UCSD-AML1 (cell line): Measurements from ENCODE around the gene FAM20C.
"Not testable (repeated sequence)": the region's sequence is repeated elsewhere in the genome, so short reads cannot be mapped to it uniquely, and the experiment has no call there.

Experiments used
- DNase-seq: peaks from one replicate; lab custom pipeline; 2025; ENCODE audit not compliant: unreplicated experiment; lab: John Stamatoyannopoulos, UW

The FAM20C gene

DNA sequence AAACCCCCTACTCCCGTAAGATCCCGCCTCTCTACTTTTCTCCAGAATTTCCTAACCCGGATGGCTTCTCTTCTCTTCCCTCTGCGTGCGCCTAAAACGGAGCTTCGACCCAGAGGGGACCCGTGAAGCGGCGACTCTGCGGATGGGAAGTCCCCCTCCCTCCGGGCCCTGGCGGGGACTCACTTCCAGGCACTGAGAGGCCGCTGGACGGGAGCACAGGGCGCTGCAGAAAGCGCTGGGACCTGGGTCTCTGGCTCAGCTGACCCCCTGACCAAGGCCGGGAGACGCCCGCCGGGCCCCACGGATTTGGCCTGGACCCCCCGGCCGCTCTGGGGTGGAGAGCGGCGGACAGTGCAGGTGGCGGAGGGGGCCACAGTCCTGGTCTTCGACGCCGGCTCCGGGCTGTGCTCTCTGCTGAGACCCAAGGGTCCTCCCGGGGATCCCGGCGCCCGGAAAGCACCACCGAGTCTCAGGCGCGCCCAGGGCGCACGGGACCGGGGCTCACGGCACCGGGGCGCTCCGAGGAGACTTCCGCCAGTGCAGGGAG is 96.9 kb downstream of the FAM20C start:
- DNase-seq = no peak

DNA sequence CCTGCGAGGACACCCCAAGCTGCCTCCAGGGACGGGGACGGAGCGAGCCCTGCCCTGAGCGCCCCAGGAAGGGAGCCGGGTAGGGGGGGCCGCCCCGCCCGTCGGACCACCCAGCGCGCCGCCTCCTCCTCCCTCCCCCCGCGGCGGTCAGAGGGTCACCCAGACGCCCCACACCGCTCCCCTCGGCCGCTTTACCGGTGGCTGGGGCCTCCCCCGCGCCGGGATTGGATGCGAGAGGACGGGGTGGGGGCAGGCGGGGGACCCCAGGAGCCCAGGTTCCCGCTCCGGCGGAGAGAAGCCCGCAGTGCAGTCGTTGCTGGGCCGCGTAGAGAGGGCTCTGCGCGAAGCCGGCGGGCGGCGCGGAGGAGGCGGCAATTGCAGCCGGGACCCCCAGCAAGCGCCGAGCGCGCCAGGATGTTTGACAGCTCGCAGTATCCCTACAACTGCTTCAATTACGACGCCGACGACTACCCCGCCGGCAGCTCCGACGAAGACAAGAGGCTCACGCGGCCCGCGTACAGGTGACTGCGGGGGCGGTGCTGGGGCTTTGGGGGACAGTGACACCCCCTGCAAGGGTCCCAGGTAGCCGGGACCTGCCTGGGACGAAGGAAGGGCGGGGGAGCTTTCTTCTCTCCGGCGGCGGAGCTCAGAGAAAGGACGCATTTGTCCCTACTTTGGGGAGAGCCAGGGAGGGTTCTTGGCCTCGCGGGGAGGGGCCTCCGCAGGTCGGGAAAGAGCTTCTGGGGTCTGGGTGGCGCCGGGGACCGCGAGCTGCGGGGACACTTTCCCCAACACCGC is 97.6 kb downstream of the FAM20C start, which contains the start of gene FOXL3:
FOXL3 (plus strand) TSS at position 415 of the 798 bp plus-strand sequence; CDS start at position 415, 0 bp downstream.
- DNase-seq = no peak

DNA sequence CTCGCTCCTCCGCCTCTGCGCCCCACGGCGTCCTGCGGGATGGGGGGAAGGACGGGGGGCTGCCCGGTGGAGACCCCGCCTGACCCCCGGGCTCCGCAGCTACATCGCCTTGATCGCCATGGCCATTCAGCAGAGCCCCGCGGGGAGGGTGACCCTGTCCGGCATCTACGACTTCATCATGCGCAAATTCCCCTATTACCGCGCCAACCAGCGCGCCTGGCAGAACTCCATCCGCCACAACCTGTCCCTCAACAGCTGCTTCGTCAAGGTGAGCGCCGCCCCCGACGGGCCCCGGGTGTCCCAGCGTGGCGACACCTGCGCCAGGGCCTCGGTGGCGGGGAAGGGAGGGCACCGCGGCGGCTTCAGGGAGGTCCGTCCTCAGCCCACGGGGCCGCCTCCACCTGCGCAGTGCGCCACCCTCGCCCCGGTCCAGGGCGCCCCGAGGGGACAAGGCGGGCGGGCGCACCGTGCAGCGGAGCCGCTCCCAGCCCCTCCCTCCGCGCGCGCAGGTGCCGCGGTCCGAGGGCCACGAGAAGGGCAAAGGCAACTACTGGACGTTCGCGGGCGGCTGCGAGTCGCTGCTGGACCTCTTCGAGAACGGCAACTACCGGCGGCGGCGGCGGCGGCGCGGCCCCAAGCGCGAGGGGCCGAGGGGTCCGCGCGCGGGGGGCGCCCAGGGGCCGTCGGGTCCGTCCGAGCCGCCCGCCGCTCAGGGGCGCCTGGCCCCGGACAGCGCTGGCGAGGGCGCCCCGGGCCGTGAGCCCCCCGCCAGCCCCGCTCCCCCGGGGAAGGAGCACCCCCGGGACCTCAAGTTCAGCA is 98.4 kb downstream of the FAM20C start:
- no peak for DNase-seq

DNA sequence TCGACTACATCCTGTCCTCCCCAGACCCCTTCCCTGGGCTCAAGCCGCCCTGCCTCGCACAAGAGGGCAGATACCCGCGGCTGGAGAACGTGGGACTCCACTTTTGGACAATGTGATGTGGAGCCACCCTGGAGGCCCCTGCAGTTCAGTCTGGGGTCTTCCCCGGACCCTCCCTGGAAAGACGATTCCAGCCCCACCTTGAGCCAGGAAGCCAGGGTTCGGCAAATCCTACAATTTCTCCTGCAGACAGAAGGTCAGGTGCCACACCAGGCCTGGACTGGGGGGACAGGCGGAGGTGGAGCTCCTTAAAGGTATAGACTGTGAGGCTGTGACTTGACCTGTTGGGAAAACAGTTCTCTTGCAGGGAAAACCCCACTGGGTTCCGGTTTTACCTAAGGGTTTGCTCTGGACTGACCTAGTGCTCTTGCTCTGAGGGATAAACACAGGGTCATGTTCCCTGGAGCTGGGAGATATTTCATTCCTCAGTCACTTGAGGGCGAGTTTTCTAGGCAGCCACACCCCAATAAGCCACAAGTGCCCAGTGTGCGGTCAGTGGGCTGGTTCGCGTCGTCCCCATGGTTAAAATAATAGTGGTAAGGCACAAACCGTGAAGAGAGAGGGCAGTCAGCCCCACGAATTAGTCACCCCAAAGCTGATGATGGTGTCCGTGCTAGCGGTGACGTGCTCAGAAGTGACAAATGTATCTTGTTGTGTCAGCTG is 99.2 kb downstream of the FAM20C start:
- no peak for DNase-seq

DNA sequence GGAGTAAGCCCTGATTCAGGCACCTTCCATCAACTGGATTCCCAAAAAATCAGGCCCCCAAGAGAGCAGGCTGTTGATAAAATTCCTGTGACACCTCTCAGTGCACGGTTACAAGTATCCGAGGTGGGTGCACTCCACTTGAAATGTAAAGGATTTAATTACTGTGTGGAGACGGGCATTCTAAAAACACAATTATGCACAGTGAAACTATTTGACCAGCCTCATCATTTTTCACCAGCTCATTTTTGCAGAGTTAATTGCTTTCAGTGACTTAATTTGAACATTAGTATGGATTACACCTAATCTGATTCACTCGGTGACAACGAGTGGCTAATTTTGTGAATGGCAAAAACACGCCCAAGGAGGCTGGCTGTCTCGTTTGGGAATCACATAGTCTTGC is 99.9 kb downstream of the FAM20C start:
- no peak for DNase-seq

DNA sequence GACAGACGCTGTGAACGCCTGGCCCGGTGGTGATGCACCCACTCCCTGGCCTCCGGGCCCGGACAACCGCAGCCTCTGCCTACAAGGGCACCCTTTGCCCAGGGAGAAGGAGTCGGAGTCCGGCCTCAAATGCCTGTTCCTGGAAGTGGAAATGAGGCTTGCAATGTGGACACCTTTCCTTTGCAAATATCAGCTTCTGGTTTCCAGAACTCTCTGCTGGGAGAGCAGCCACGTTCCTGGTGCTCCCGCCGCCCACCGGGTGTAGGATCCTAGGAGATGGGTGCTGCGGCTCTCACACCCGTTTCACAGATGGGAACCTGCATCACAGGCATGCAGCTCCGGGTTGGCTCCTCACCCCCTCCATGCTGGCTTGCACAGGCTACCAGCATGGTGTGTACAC is 100.5 kb downstream of the FAM20C start:
- DNase-seq = no peak

DNA sequence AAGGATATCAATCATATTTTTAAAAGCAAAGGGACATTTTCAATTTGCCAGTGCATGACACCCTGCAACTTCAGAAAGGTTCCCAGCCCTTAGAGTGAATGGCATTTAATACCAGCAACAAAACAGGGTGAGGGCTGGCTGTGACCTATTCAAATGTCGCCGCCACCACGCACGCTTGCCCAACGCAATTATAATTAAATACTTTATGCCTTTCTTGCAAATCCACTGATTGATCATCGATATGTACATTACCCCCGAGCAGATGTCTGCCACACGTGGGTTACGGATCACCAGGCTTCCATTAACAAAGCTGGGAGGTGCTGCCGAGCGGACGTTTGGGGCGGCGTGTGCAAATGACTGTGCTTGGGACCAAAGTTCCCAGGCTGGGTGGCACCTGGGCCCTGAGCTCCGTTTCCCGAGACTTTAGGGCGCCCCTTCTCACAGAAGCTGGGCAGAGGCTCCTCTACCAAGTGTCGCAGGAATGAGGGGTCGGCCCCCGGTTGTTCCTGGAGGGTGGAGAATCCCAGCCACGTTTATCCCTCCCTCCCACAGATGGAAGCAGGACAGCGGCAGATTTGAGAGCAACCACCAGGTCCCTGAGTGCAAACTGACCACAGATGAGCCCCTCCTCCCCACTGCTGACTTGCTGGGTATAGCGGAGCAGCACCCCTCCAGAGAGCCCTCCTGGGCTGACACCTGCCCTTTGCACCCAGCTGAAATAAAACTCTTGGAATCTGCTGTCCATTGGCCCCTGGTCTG is 101.5 kb downstream of the FAM20C start:
- DNase-seq = no peak

DNA sequence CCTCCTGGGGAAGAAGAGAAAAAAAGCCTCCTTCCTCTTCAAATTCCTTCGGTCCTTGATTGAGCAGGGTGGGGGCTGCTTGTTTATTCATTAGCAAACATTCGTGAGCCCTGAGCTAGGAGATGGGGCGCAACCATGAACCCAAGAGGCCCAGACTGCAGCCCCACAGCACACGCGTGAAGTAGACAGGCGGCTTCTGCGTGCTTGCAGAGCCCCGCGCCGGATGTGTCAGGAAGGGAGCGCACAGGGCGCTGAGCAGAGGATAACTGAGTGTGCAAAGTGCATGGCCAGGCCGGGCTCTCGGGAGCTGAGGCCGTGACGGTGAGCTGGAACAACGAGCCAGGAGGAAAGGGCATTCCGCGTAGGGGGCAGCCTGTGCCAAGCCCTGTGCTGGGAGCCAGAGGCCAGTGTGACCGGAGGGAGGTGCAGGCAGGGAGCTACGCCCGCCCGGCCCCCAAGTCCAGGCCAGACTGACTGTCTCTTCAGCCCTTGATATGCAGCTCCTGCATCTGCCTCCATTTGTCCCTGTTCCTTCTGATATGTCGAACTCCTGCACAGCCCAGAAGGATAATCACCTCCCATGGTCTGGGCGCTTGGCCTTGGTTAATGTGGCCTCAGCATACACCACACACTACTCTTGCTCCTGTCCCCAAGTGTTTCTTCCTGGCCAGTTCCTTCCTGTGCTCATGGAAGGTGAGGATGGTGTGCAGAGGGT is 102.2 kb downstream of the FAM20C start:
- DNase-seq = no peak

DNA sequence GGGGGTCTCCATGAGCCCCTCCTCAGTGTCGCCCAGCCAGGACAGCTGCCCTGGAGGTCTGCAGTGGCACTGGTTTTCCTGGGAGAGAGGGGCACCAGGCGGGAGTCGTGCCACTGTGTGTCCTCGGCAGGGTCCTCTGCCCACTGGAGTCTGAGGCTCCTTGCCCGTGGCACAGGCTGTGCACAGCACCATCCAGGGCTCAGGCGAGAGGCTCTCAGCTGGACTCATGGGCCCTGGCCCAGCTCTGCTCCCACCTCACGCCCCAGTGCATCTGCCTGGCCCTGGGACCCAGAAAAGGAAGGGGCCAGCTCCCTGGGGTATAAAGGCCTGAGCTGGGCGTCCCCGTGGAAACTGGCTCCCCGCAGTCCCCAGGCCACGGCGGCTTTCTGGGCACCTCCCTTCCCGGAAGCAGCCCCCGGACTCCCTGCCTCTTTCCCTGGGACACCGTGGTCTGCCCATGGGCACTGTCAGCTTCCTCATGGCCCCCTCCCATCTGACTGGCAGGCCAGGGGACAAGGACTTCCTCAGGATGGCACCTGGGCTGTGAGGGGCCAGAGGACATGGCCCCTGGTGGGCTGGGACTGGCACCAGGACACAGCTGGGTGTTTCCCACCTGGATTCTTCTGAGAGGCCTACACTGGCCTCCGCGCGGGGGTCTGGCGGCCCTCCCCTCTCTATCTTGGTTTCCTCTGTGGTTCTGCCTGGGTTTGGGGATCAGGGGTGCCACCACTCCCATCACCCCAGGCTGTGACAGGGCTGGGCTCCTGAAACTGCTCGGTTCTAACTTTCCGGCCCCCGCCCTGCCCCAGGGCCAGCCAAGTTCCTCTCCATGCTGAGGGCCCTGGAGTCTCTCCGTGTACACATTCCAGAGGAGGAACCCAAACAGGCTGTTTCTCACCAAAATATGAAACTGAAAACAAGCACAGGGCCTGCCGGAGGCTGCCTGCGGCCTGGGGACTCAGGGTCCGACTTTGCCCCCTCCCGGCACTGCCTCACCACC is 103.1 kb downstream of the FAM20C start:
- DNase-seq = no peak

DNA sequence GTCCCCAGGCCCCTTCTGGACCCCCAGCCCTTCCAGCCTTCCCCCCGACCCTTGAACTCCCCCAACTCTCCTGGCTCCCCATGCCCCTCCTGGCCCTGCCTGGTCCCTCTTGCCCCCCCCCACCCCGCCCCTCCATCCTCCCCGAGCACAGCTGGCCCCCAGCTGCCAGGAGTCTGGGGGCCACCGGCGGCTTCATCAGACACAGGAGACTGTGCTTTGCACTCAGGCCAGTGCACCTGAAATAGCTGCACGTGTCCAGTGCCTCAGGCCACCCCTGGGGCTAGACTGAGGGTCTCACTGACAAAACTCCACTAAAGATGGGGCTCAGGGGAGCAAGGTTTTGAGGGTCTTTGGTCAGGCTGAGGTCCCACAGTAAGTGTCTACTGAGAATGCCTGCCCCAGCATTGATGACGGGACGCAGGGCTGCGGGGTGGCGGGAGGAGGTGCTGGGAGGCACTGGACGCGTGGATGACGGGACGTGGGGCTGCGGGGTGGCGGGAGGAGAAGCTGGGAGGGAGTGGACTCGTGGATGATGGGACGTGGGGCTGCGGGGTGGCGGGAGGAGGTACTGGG is 104.1 kb downstream of the FAM20C start:
- DNase-seq = no peak

DNA sequence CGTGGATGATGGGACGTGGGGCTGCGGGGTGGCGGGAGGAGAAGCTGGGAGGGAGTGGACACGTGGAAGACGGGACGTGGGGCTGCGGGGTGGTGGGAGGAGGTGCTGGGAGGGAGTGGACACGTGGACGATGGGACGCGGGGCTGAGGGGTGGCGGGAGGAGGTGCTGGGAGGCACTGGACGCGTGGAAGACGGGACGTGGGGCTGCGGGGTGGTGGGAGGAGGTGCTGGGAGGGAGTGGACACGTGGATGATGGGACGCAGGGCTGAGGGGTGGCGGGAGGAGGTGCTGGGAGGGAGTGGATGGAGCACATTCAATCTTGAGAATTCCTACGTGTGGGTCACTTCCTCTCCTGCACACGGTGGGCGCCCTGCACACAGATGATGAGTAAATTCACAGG is 104.8 kb downstream of the FAM20C start:
- not testable (repeated sequence) for DNase-seq

DNA sequence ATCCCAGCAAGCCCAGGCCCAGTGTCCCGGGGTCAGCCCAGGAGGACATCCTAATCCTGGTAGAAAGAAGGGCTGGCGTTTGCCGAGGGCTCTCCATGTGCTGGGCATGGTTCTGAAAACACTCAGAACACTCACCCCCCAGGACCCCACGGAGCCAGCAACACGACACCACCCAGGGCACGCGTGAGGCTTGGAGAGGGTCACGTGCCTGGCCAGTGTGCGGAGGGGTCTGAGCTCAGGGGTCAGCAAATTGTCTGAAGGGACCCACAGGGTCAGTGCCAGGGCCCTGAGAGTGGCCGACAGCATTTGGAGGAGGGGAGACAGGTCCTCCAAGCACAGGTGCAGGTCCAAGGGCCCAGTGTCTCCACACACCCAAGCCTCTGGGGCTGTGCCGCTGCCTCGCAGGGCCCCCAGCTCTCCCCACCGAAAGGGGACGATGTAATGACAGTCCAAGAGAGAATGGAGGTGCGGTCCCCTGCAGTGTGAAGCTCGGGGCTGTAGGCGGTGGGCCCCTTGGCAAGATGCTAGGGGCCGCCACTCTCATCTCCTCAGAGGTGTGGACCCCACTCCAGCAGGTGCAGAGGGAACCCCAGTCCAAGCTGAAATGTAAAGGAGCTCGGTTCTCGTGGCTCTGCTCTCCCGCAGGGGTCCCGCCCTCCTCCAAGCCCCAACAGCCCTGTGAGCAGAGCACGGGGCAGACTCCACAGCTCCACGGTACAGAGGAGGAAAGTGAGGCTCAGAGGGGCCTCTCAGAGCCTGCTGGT is 105.4 kb downstream of the FAM20C start:
- no peak for DNase-seq

DNA sequence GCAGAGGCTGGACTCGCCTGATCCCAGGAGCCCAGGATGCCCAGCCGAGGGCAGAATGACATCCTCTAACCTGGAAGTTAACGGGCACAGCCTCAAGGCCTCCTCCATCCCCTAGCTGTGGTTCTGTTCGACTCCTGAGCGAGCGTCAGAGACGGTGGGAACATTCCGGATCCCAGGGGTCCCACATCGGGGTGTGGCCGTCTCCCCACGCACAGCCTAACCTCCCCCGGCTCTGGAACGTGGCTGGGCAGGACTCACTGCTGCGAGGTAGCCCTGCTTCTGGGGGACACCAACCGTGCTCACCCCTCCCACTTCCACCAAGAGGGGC is 106.0 kb downstream of the FAM20C start:
- DNase-seq = no peak

DNA sequence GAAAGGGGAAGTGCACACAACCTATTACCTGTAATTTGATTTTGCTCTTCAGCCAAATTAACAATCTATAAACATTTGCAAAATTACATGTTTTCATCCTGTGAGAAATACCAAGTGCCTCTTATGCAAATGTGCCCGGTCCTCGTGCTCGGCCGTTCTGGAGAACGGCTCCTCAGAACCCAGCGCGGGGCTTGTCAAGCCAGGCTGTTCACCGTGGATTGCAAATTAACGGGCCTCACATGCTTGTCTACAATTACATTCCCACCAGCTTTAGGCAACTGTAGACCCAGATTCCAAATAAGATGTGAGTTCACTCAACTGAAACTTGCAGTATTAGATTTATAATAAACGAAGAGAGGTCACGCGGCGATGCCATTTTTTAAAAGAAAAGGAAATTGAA is 106.4 kb downstream of the FAM20C start:
- DNase-seq = no peak

DNA sequence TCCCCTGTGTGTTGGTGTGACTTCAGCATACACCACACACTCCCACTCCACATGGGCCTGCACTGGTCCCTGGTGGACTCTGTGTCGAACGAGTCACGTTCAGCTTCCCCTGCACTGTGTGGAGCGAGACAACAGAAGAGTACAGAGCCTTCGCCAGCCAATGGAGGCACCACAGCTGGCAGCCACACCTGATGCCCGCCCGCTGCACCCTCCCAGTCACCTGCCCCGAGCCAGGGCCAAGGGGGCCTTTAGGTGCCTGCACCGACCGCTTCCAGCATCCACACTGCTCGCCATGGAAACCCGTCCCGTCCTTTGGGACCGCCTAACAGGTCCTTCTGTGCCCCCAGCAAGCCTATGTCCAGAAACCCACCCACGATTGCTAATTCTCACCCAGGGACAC is 106.8 kb downstream of the FAM20C start:
- no peak for DNase-seq

DNA sequence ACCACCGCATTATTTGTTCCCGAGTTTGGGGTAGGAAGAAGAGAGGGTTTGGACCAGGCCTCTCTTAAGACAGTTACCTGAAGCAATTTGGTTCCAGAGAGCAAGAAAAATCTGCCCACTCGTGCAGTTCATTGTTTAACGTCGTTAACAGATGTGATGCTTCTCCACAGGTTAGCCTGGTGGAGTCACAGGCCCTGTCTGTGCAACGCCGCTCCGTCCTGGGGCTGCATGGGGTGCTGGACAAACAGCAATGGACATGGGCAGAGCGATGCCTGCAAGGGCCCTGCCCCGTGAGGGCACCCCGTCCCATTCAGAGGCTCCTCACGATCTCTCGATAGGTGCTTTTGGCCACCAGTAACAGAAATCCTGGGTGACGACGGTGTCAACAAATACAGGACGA is 107.3 kb downstream of the FAM20C start:
- no peak for DNase-seq

DNA sequence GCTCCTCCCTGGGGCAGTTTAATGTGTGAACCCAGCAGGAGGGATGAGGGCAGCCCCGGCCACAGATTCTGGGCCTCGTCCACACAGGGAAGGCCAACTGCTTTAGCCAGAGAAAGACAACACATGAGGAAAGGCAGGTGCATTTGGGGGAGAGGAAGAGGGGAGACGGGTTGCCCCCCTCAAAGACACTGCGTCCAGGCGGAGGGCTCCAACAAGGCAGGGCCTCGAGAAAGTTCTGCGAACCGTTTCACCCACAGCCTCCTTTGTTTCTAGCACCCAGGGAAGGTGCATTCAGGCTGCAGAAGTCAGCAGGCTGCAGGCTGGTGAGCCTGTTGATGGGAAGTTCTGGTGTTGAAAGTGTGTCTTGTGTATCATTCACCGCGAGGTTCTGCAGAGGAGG is 107.7 kb downstream of the FAM20C start:
- DNase-seq = no peak
